Skeletal muscle cell (primary cell): Measurements from ENCODE around the gene NUP54.

Experiments
- DNase-seq: peaks from one replicate; pipeline ENCODE4 v3.0.0-alpha.2; 2010; ENCODE audit warnings: low read depth
- H3K4me3 ChIP-seq: 2 replicates; pipeline ENCODE4 v1.5.1; 2011; ENCODE audit warnings: low read depth, mild to moderate bottlenecking, control low read depth, low read length, moderate library complexity

The NUP54 gene

GRCh38 chr4:76155979-76156378, 7.8 kb upstream of the NUP54 start:
- DNase-seq = no peak
- no peak overlapping the region for H3K4me3 ChIP-seq

GRCh38 chr4:76153356-76153755, 5.2 kb upstream of the NUP54 start:
- DNase-seq = no peak
- no peak overlapping the region for H3K4me3 ChIP-seq

- DNase-seq = peak; percentile 67
These were observed 599 bp downstream of the NUP54 start for GRCh38 chr4:76147454-76148141.

GRCh38 chr4:76144546-76144945, 3.7 kb downstream of the NUP54 start:
- H3K4me3 ChIP-seq = no peak overlapping the region
- no peak for DNase-seq

More at GRCh38 chr4:76147454-76148141, 599 bp downstream of the NUP54 start:
- peak overlapping the region; percentile 70 for H3K4me3 ChIP-seq

GRCh38 chr4:76141241-76141640, 7.0 kb downstream of the NUP54 start:
- H3K4me3 ChIP-seq = no peak overlapping the region
- DNase-seq = no peak

- no peak overlapping the region for H3K4me3 ChIP-seq
- no peak for DNase-seq
These were observed 20.4 kb downstream of the NUP54 start for GRCh38 chr4:76127754-76128153.

GRCh38 chr4:76125816-76126215, 22.4 kb downstream of the NUP54 start:
- no peak for DNase-seq
- no peak overlapping the region for H3K4me3 ChIP-seq

GRCh38 chr4:76120199-76120598, 28.0 kb downstream of the NUP54 start:
- no peak for DNase-seq
- no peak overlapping the region for H3K4me3 ChIP-seq

GRCh38 chr4:76117536-76117935, 30.7 kb downstream of the NUP54 start:
- DNase-seq = no peak
- H3K4me3 ChIP-seq = no peak overlapping the region

- no peak for DNase-seq
- no peak overlapping the region for H3K4me3 ChIP-seq
These were observed 31.4 kb downstream of the NUP54 start for GRCh38 chr4:76116821-76117220.

- DNase-seq = peak; percentile 11
- H3K4me3 ChIP-seq = no peak overlapping the region
These were observed 39.6 kb downstream of the NUP54 start for GRCh38 chr4:76108467-76109181.

GRCh38 chr4:76106442-76106841, 41.8 kb downstream of the NUP54 start:
- H3K4me3 ChIP-seq = no peak overlapping the region
- DNase-seq = no peak

GRCh38 chr4:76105652-76106051, 42.5 kb downstream of the NUP54 start:
- H3K4me3 ChIP-seq = no peak overlapping the region
- DNase-seq = no peak

GRCh38 chr4:76096076-76096475, 52.1 kb downstream of the NUP54 start:
- no peak for DNase-seq
- no peak overlapping the region for H3K4me3 ChIP-seq

- DNase-seq = no peak
- H3K4me3 ChIP-seq = no peak overlapping the region
These were observed 52.6 kb downstream of the NUP54 start for GRCh38 chr4:76095568-76095967.

GRCh38 chr4:76091052-76091451, 57.1 kb downstream of the NUP54 start:
- H3K4me3 ChIP-seq = no peak overlapping the region
- no peak for DNase-seq

GRCh38 chr4:76090241-76090691, 57.9 kb downstream of the NUP54 start:
- DNase-seq = peak; percentile 68

GRCh38 chr4:76088719-76089118, 59.5 kb downstream of the NUP54 start:
- DNase-seq = no peak
- H3K4me3 ChIP-seq = no peak overlapping the region

More at GRCh38 chr4:76090241-76090691, 57.9 kb downstream of the NUP54 start:
- H3K4me3 ChIP-seq = no peak overlapping the region

GRCh38 chr4:76087007-76087769, 61.0 kb downstream of the NUP54 start:
- peak; percentile 22 for DNase-seq
- H3K4me3 ChIP-seq = no peak overlapping the region

- no peak overlapping the region for H3K4me3 ChIP-seq
- no peak for DNase-seq
These were observed 63.7 kb downstream of the NUP54 start for GRCh38 chr4:76084542-76084941.
